ENCODE measurements around the gene MEAK7.

DNA sequence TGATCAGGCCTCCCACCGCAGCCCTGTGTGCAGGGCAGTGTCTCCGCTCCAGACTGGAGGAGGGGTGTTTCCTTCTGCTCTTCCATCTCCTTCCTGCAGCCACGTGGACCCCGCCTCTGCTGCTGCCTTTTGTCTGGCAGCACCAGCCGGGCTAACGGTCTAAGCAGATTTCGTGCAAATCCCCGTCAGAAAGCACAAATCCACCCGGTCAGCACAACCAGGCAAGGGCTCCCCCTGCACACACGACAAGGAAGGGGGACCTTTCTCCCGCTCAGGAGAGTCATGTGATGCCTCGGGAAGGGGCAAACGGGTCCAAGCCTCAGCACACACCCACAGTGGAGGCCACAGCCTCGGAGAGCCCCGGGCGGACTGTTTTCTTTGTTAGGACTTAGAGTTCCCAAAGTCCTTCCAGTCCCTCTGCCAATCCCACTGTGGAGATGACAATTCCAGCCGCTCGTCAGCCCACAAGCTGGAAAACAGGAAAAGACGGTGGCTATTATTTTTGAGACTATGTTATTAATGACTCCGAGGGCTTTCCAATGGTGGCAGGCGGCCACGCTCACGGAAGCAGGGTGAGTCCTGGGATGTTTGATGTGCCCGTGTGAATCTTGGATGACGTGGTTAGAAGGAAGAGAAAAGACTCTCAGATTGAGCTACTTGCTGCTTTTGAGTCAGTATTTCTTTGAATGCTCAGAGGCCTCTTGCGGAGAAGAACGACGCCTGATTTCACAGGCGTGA, 22.5 kb upstream of the MEAK7 start:
- TF ChIP-seq, protein P1, sequence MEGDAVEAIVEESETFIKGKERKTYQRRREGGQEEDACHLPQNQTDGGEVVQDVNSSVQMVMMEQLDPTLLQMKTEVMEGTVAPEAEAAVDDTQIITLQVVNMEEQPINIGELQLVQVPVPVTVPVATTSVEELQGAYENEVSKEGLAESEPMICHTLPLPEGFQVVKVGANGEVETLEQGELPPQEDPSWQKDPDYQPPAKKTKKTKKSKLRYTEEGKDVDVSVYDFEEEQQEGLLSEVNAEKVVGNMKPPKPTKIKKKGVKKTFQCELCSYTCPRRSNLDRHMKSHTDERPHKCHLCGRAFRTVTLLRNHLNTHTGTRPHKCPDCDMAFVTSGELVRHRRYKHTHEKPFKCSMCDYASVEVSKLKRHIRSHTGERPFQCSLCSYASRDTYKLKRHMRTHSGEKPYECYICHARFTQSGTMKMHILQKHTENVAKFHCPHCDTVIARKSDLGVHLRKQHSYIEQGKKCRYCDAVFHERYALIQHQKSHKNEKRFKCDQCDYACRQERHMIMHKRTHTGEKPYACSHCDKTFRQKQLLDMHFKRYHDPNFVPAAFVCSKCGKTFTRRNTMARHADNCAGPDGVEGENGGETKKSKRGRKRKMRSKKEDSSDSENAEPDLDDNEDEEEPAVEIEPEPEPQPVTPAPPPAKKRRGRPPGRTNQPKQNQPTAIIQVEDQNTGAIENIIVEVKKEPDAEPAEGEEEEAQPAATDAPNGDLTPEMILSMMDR (IDR thresholded peaks at IDR 0.05), result no peak
- no peak for TF ChIP-seq POLR2A (IDR thresholded peaks at IDR 0.05)

All from sigmoid colon (tissue), 3 donors.